DOHH2 (cell line): Measurements from ENCODE around the gene STX1A.

Experiments
- H3F3A ChIP-seq: fragments of 200-600 bp; sonication (generic), shearing (Covaris generic); 2 replicates; pipeline ENCODE4 v1.6.0; 2016; ENCODE audit warnings: antibody characterized with exemption, mild to moderate bottlenecking; ENCODE audit not compliant: control insufficient read depth, insufficient read depth
- H3K27ac ChIP-seq: fragments of 200-600 bp; sonication (generic); 2 replicates; pipeline ENCODE4 v1.5.1; 2014; ENCODE audit warnings: low read depth, mild to moderate bottlenecking, low read length, moderate library complexity
- H3K27me3 ChIP-seq: fragments of 200-600 bp; sonication (generic); 2 replicates; pipeline ENCODE4 v1.6.1; 2014; ENCODE audit warnings: mild to moderate bottlenecking, low read length, mixed read lengths; ENCODE audit not compliant: control insufficient read depth
- H3K36me3 ChIP-seq: fragments of 200-600 bp; sonication (generic); 2 replicates; pipeline ENCODE4 v1.6.1; 2014; ENCODE audit warnings: mild to moderate bottlenecking, low read length, moderate library complexity, mixed read lengths; ENCODE audit not compliant: control insufficient read depth
- H3K4me1 ChIP-seq: fragments of 200-600 bp; sonication (generic); 2 replicates; pipeline ENCODE4 v1.6.1; 2014; ENCODE audit warnings: mild to moderate bottlenecking, low read length, mixed read lengths; ENCODE audit not compliant: control insufficient read depth
- H3K4me2 ChIP-seq: fragments of 200-600 bp; sonication (generic); 2 replicates; pipeline ENCODE4 v1.6.0; 2014; ENCODE audit warnings: mild to moderate bottlenecking, low read length, moderate library complexity
- H3K4me3 ChIP-seq: fragments of 200-600 bp; sonication (generic); 2 replicates; pipeline ENCODE4 v1.5.1; 2014; ENCODE audit warnings: mild to moderate bottlenecking, low read length, mixed read lengths
- H3K79me2 ChIP-seq: fragments of 200-600 bp; sonication (generic); 2 replicates; pipeline ENCODE4 v1.6.1; 2014; ENCODE audit warnings: mild to moderate bottlenecking, low read length, mixed read lengths; ENCODE audit not compliant: control insufficient read depth
- H3K9me2 ChIP-seq: fragments of 200-600 bp; sonication (generic); replicated peaks from 2 replicates; pipeline ENCODE4 v1.6.1; 2014; ENCODE audit warnings: mild to moderate bottlenecking, low read length, mixed read lengths; ENCODE audit not compliant: control insufficient read depth
- H3K9me3 ChIP-seq: fragments of 200-600 bp; sonication (generic); 2 replicates; pipeline ENCODE4 v1.6.1; 2014; ENCODE audit warnings: antibody characterized with exemption, low read length, mixed read lengths; ENCODE audit not compliant: control insufficient read depth, insufficient read depth
- H4K20me1 ChIP-seq: fragments of 200-600 bp; sonication (generic); 2 replicates; pipeline ENCODE4 v1.6.0; 2014; ENCODE audit warnings: low read depth, mild to moderate bottlenecking, antibody characterized with exemption, low read length, moderate library complexity; ENCODE audit not compliant: control insufficient read depth, insufficient read depth
- EZH2phosphoT487 ChIP-seq: fragments of 200-600 bp; sonication (generic); IDR thresholded peaks from 2 replicates; pipeline ENCODE4 v1.6.1; 2017; ENCODE audit warnings: borderline replicate concordance, mild to moderate bottlenecking, antibody characterized with exemption, low read length, moderate library complexity, mixed read lengths
- TF ChIP-seq, protein P1 (sequence below): fragments of 200-600 bp; sonication (generic); IDR thresholded peaks from one replicate; pipeline ENCODE4 v1.5.1; 2014; ENCODE audit warnings: antibody characterized with exemption, mild to moderate bottlenecking, low read depth, low read length; ENCODE audit not compliant: poor library complexity, severe bottlenecking

STX1A gene

DNA sequence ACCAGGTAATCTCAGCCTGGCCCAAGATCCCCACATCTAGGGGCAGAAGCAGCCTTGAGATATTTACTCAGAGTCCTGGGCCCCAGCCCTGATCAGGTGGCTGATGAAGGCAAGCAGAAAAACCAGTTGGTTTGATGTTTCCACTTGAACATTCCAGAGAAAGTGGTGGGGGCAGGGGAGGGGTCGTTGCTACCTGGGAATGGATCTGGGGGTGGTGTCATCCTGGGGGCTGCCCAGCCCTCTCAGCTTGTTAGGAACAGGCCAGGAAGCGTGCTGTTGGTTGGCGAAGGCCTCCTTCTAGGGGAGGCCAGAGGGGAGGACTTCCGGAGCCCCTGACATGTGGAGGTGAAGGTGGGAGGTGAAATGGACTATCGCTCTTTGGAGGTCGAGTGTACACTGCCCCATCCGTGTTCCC lies 22.9 kb upstream of the STX1A start:
- Histone ChIP-seq H3K79me2 (peaks cover 19% of the 10 kb centered on the region), H4K20me1 (peaks cover 6% of the 10 kb centered on the region), H3F3A (peaks cover 3% of the 10 kb centered on the region), H3K27me3 (no peaks in the 10 kb centered on the region), H3K9me3 (no peaks in the 10 kb centered on the region), H3K4me3 (no peak overlapping the region), H3K4me2 (no peak overlapping the region), H3K4me1 (peaks cover 18% of the 10 kb centered on the region), H3K27ac (no peak overlapping the region), H3K36me3 (peaks cover 9% of the 10 kb centered on the region), H3K9me2 (no peaks in the 10 kb centered on the region)
- no peak for TF ChIP-seq EZH2phosphoT487
- TF ChIP-seq, protein P1, sequence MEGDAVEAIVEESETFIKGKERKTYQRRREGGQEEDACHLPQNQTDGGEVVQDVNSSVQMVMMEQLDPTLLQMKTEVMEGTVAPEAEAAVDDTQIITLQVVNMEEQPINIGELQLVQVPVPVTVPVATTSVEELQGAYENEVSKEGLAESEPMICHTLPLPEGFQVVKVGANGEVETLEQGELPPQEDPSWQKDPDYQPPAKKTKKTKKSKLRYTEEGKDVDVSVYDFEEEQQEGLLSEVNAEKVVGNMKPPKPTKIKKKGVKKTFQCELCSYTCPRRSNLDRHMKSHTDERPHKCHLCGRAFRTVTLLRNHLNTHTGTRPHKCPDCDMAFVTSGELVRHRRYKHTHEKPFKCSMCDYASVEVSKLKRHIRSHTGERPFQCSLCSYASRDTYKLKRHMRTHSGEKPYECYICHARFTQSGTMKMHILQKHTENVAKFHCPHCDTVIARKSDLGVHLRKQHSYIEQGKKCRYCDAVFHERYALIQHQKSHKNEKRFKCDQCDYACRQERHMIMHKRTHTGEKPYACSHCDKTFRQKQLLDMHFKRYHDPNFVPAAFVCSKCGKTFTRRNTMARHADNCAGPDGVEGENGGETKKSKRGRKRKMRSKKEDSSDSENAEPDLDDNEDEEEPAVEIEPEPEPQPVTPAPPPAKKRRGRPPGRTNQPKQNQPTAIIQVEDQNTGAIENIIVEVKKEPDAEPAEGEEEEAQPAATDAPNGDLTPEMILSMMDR, result no peak

DNA sequence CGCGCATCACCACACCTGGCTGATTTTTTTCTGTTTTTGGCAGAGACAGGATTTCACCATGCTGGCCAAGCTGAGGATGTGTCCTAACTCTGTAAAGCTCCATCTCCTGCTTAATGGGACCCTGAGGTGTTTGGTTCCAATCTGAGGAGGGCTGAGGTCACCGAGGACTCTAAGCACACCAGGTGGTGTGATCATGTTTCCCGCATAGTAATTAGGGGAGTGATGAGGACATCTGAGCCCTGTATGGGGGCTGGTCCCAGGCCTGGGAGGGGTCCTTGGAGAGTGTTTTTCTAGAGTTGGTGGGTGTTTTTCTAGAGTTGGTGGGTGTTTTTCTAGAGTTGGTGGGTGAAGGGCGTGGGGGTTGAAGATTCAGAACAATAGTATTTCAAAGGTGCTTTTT lies 22.1 kb upstream of the STX1A start:
- H3F3A ChIP-seq, result peaks cover 3% of the 10 kb centered on the region

DNA sequence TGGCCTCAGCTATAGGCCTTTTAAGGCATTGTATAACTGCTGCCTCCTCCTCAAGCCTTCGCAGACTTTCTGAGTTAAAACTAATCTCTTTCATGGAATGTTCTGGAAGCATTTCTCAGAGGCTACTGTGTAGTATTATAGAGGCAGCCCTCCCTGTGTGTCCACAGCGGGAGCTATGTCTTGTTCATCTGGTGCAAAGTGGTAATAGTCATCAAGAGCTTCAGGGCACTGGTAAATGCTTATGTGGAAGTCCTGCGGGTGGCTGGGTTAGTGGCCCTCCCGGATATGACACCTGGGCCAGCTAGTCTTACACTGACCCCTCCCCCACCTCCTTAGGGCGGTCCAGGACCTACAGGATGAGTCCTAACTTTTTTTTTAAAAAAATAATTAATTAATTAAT lies 21.3 kb upstream of the STX1A start:
- peaks cover 18% of the 10 kb centered on the region for H3K4me1 ChIP-seq
- H3K79me2 ChIP-seq, result peaks cover 24% of the 10 kb centered on the region
- no peak overlapping the region for H3K27ac ChIP-seq
- H3K4me3 ChIP-seq, result no peak overlapping the region
- no peak overlapping the region for H3K4me2 ChIP-seq
- peaks cover 3% of the 10 kb centered on the region for H3F3A ChIP-seq
- peaks cover 22% of the 10 kb centered on the region for H3K36me3 ChIP-seq
- H3K27me3 ChIP-seq, result no peaks in the 10 kb centered on the region
- no peaks in the 10 kb centered on the region for H3K9me2 ChIP-seq
- H3K9me3 ChIP-seq, result no peaks in the 10 kb centered on the region
- no peak for TF ChIP-seq EZH2phosphoT487
- TF ChIP-seq, protein P1, result no peak
- peaks cover 6% of the 10 kb centered on the region for H4K20me1 ChIP-seq

More for the DNA sequence above, 22.1 kb upstream of the STX1A start:
- Histone ChIP-seq H3K4me2 (no peak overlapping the region), H3K9me3 (no peaks in the 10 kb centered on the region), H3K27me3 (no peaks in the 10 kb centered on the region), H3K36me3 (peaks cover 16% of the 10 kb centered on the region), H4K20me1 (peaks cover 6% of the 10 kb centered on the region), H3K27ac (no peak overlapping the region), H3K4me3 (no peak overlapping the region), H3K79me2 (peaks cover 24% of the 10 kb centered on the region), H3K4me1 (peaks cover 18% of the 10 kb centered on the region), H3K9me2 (no peaks in the 10 kb centered on the region)
- TF ChIP-seq, protein P1, result no peak
- TF ChIP-seq EZH2phosphoT487, result no peak
